Astrocyte (in vitro differentiated cells and primary cell): ENCODE results near the gene PACC1. TPM values are rescaled to one million over a fixed set of nuclear protein-coding genes. Genes with fewer than 3 reads are reported as not detected.
"Not testable (repeated sequence)": the region's sequence is repeated elsewhere in the genome, so short reads cannot be mapped to it uniquely, and the experiment has no call there.

Source experiments
- DNase-seq: peaks from one replicate; pipeline ENCODE4 v3.0.0-alpha.2; 2010; ENCODE audit warnings: low read depth
- FAIRE-seq: peaks from 2 replicates; lab custom pipeline; 2011; peaks lifted over from hg19 to GRCh38; lab: Jason Lieb, UNC
- H2AFZ ChIP-seq: 2 replicates; pipeline ENCODE4 v1.6.0; 2012; ENCODE audit warnings: low read depth, low read length, inconsistent platforms
- H3K27ac ChIP-seq: 2 replicates; pipeline ENCODE4 v1.5.1; 2011; ENCODE audit warnings: low read depth, low read length, inconsistent platforms
- H3K27me3 ChIP-seq: 2 replicates; pipeline ENCODE4 v1.6.0; 2011; ENCODE audit warnings: low read length, inconsistent platforms; ENCODE audit not compliant: insufficient read depth
- H3K36me3 ChIP-seq: 2 replicates; pipeline ENCODE4 v1.5.1; 2011; ENCODE audit warnings: low read length, inconsistent platforms; ENCODE audit not compliant: insufficient read depth
- H3K4me1 ChIP-seq: 2 replicates; pipeline ENCODE4 v1.5.1; 2011; ENCODE audit warnings: low read length, inconsistent platforms; ENCODE audit not compliant: insufficient read depth
- H3K4me2 ChIP-seq: 2 replicates; pipeline ENCODE4 v1.6.0; 2012; ENCODE audit warnings: low read length, inconsistent platforms
- H3K4me3 ChIP-seq: 2 replicates; pipeline ENCODE4 v1.5.1; 2011; ENCODE audit warnings: low read depth, mild to moderate bottlenecking, low read length, inconsistent platforms; ENCODE audit not compliant: insufficient read depth
- H3K79me2 ChIP-seq: 2 replicates; pipeline ENCODE4 v1.6.0; 2012; ENCODE audit warnings: mild to moderate bottlenecking, low read length, inconsistent platforms; ENCODE audit not compliant: insufficient read depth
- H3K9ac ChIP-seq: 2 replicates; pipeline ENCODE4 v1.6.0; 2012; ENCODE audit warnings: mild to moderate bottlenecking, low read length, inconsistent platforms
- H3K9me3 ChIP-seq: 2 replicates; pipeline ENCODE4 v1.5.1; 2012; ENCODE audit warnings: low read depth, mild to moderate bottlenecking, low read length, inconsistent platforms; ENCODE audit not compliant: insufficient read depth
- H4K20me1 ChIP-seq: 2 replicates; pipeline ENCODE4 v1.6.0; 2012; ENCODE audit warnings: low read length, inconsistent platforms; ENCODE audit not compliant: insufficient read depth
- H3K27ac Mint-ChIP-seq: one replicate; pipeline ENCODE4 v1.8.0; 2021; ENCODE audit warnings: mild to moderate bottlenecking, mixed read lengths; ENCODE audit not compliant: unreplicated experiment
- H3K27me3 Mint-ChIP-seq: one replicate; pipeline ENCODE4 v1.8.0; 2021; ENCODE audit warnings: low read depth, mixed read lengths; ENCODE audit not compliant: unreplicated experiment
- H3K36me3 Mint-ChIP-seq: one replicate; pipeline ENCODE4 v1.8.0; 2021; ENCODE audit warnings: low read depth, mixed read lengths; ENCODE audit not compliant: unreplicated experiment
- H3K4me1 Mint-ChIP-seq: one replicate; pipeline ENCODE4 v1.8.0; 2021; ENCODE audit warnings: low read depth, mixed read lengths; ENCODE audit not compliant: unreplicated experiment
- H3K4me3 Mint-ChIP-seq: one replicate; pipeline ENCODE4 v1.8.0; 2021; ENCODE audit warnings: mild to moderate bottlenecking, moderate library complexity, mixed read lengths; ENCODE audit not compliant: unreplicated experiment
- H3K9me3 Mint-ChIP-seq: one replicate; pipeline ENCODE4 v1.8.0; 2021; ENCODE audit warnings: mild to moderate bottlenecking, mixed read lengths; ENCODE audit not compliant: unreplicated experiment
- CTCF ChIP-seq: IDR thresholded peaks from 2 replicates; pipeline ENCODE4 v1.5.1; 2011; ENCODE audit warnings: low read depth, mild to moderate bottlenecking, inconsistent platforms, low read length, moderate library complexity; ENCODE audit not compliant: insufficient read depth
- EZH2 ChIP-seq: IDR thresholded peaks from 2 replicates; pipeline ENCODE4 v1.6.1; 2012; ENCODE audit warnings: mild to moderate bottlenecking, low read length, inconsistent platforms; ENCODE audit not compliant: insufficient read depth
- total RNA-seq: library from RNA; stranded (reverse); gene quantifications from 2 replicates; pipeline ENCODE4 v1.2.1, GENCODE V29; 2021

PACC1 gene
- total RNA-seq, 1 donor from 2014 or later = 18.8 TPM

- H3K4me3 Mint-ChIP-seq = no peak overlapping the region
- peaks cover 25% of the 10 kb centered on the region for H3K36me3 Mint-ChIP-seq
- H3K27me3 ChIP-seq = no peaks in the 10 kb centered on the region
- H3K4me3 ChIP-seq = no peak overlapping the region
- H4K20me1 ChIP-seq = no peaks in the 10 kb centered on the region
- no peaks in the 10 kb centered on the region for H3K36me3 ChIP-seq
- TF ChIP-seq CTCF = no peak
- no peak for TF ChIP-seq EZH2
- peaks cover 21% of the 10 kb centered on the region for H3K9me3 Mint-ChIP-seq
- H3K4me1 Mint-ChIP-seq = no peaks in the 10 kb centered on the region
- no peaks in the 10 kb centered on the region for H3K79me2 ChIP-seq
- H3K9me3 ChIP-seq = peaks cover 4% of the 10 kb centered on the region
- no peak overlapping the region for H3K4me2 ChIP-seq
- no peak overlapping the region for H3K27ac Mint-ChIP-seq
- no peaks in the 10 kb centered on the region for H3K4me1 ChIP-seq
- no peak for FAIRE-seq
- no peak for DNase-seq
- H3K27ac ChIP-seq = no peak overlapping the region
- no peak overlapping the region for H3K9ac ChIP-seq
- no peak overlapping the region for H2AFZ ChIP-seq
- no peaks in the 10 kb centered on the region for H3K27me3 Mint-ChIP-seq
Measured at GRCh38 chr1:212396638-212397037, 18.0 kb downstream of the PACC1 start.

GRCh38 chr1:212395678-212396437, 18.8 kb downstream of the PACC1 start:
- FAIRE-seq, H3K4me1 ChIP-seq, DNase-seq, H3K9me3 ChIP-seq, H3K4me3 Mint-ChIP-seq, H3K4me3 ChIP-seq, H3K9ac ChIP-seq, H3K27ac ChIP-seq, H3K79me2 ChIP-seq, H3K27ac Mint-ChIP-seq, H3K36me3 ChIP-seq, H2AFZ ChIP-seq, H3K4me2 ChIP-seq, H4K20me1 ChIP-seq, H3K4me1 Mint-ChIP-seq, H3K27me3 ChIP-seq, H3K27me3 Mint-ChIP-seq: not testable (repeated sequence)
- H3K9me3 Mint-ChIP-seq = peaks cover 28% of the 10 kb centered on the region
- H3K36me3 Mint-ChIP-seq = peaks cover 30% of the 10 kb centered on the region

- Histone ChIP-seq H3K4me2 (no peak overlapping the region), H3K27me3 (no peaks in the 10 kb centered on the region), H3K36me3 (peaks cover 3% of the 10 kb centered on the region), H3K27ac (no peak overlapping the region), H3K79me2 (no peaks in the 10 kb centered on the region), H3K9me3 (no peaks in the 10 kb centered on the region), H3K9ac (no peak overlapping the region), H3K4me3 (no peak overlapping the region), H4K20me1 (no peaks in the 10 kb centered on the region), H2AFZ (no peak overlapping the region), H3K4me1 (no peaks in the 10 kb centered on the region)
- no peak for FAIRE-seq
- no peaks in the 10 kb centered on the region for H3K4me1 Mint-ChIP-seq
- no peak overlapping the region for H3K4me3 Mint-ChIP-seq
- no peak overlapping the region for H3K27ac Mint-ChIP-seq
- no peaks in the 10 kb centered on the region for H3K27me3 Mint-ChIP-seq
- no peak for DNase-seq
- H3K9me3 Mint-ChIP-seq = peaks cover 18% of the 10 kb centered on the region
- peaks cover 31% of the 10 kb centered on the region for H3K36me3 Mint-ChIP-seq
- TF ChIP-seq EZH2 (no peak), CTCF (no peak)
Measured at GRCh38 chr1:212388985-212389716, 25.5 kb downstream of the PACC1 start.
